Measurements from ENCODE around the gene ANO1.

DNA sequence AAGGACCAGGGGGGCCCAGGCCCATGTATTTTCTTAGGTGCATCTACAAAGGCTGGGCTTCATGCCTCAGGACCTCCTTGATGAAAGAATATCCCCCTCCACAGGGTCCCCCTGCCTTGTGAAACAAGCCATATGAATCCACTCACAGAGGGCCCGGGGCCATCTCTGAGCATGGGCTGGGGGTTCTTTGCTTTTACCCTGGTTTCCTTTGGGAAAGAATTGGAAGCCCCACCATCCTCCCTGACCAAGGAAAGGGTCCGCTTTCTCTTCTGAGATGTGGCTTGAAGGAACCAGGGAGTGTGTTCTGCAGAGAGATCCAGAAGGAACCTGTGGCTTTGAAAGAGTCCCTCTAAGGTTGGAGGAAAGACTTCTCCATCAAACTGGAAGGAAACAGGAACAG, 9.2 kb upstream of the ANO1 start:
- TF ChIP-seq, protein P1, sequence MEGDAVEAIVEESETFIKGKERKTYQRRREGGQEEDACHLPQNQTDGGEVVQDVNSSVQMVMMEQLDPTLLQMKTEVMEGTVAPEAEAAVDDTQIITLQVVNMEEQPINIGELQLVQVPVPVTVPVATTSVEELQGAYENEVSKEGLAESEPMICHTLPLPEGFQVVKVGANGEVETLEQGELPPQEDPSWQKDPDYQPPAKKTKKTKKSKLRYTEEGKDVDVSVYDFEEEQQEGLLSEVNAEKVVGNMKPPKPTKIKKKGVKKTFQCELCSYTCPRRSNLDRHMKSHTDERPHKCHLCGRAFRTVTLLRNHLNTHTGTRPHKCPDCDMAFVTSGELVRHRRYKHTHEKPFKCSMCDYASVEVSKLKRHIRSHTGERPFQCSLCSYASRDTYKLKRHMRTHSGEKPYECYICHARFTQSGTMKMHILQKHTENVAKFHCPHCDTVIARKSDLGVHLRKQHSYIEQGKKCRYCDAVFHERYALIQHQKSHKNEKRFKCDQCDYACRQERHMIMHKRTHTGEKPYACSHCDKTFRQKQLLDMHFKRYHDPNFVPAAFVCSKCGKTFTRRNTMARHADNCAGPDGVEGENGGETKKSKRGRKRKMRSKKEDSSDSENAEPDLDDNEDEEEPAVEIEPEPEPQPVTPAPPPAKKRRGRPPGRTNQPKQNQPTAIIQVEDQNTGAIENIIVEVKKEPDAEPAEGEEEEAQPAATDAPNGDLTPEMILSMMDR (IDR thresholded peaks at IDR 0.05): no peak
- TF ChIP-seq POLR2A (IDR thresholded peaks at IDR 0.05): no peak

Measured in Peyer's patch (tissue), 4 donors.